ENCODE results near the gene KCNQ1OT1.

The KCNQ1OT1 gene

GRCh38 chr11:2722955-2723354 lies 23.2 kb upstream of the KCNQ1OT1 start:
- DNase-seq (ENCODE audit: insufficient read length, low spot score) = no peak
- FAIRE-seq = no peak

GRCh38 chr11:2721210-2721916 lies 21.6 kb upstream of the KCNQ1OT1 start:
- FAIRE-seq (no peak), DNase-seq (ENCODE audit: insufficient read length, low spot score) (no peak)

GRCh38 chr11:2719831-2720590 lies 20.2 kb upstream of the KCNQ1OT1 start:
- DNase-seq (ENCODE audit: insufficient read length, low spot score) (no peak), FAIRE-seq (no peak)

- FAIRE-seq = no peak
- no peak for DNase-seq (ENCODE audit: insufficient read length, low spot score)
Observed at GRCh38 chr11:2718817-2719438, 19.1 kb upstream of the KCNQ1OT1 start.

GRCh38 chr11:2717561-2718325 lies 17.9 kb upstream of the KCNQ1OT1 start:
- no peak for FAIRE-seq
- DNase-seq (ENCODE audit: insufficient read length, low spot score) = no peak

- no peak for FAIRE-seq
- no peak for DNase-seq (ENCODE audit: insufficient read length, low spot score)
Observed at GRCh38 chr11:2716376-2717095, 16.7 kb upstream of the KCNQ1OT1 start.

GRCh38 chr11:2715716-2716350 lies 16.0 kb upstream of the KCNQ1OT1 start:
- FAIRE-seq = no peak
- no peak for DNase-seq (ENCODE audit: insufficient read length, low spot score)

- DNase-seq (ENCODE audit: insufficient read length, low spot score) = no peak
- no peak for FAIRE-seq
Observed at GRCh38 chr11:2714871-2715270, 15.1 kb upstream of the KCNQ1OT1 start.

- FAIRE-seq (no peak), DNase-seq (ENCODE audit: insufficient read length, low spot score) (no peak)
Observed at GRCh38 chr11:2714463-2714800, 14.6 kb upstream of the KCNQ1OT1 start.

GRCh38 chr11:2713661-2714462 lies 14.1 kb upstream of the KCNQ1OT1 start:
- DNase-seq (ENCODE audit: insufficient read length, low spot score) (no peak), FAIRE-seq (no peak)

- DNase-seq (ENCODE audit: insufficient read length, low spot score) (no peak), FAIRE-seq (no peak)
Observed at GRCh38 chr11:2713094-2713493, 13.3 kb upstream of the KCNQ1OT1 start.

GRCh38 chr11:2711161-2711560 lies 11.4 kb upstream of the KCNQ1OT1 start:
- DNase-seq (ENCODE audit: insufficient read length, low spot score) = no peak
- FAIRE-seq = no peak

GRCh38 chr11:2709429-2709828 lies 9.6 kb upstream of the KCNQ1OT1 start:
- no peak for FAIRE-seq

GRCh38 chr11:2708757-2709281 lies 9.0 kb upstream of the KCNQ1OT1 start:
- DNase-seq (ENCODE audit: insufficient read length, low spot score) (no peak), FAIRE-seq (no peak)

More at GRCh38 chr11:2709429-2709828, 9.6 kb upstream of the KCNQ1OT1 start:
- no peak for DNase-seq (ENCODE audit: insufficient read length, low spot score)

GRCh38 chr11:2708151-2708581 lies 8.4 kb upstream of the KCNQ1OT1 start:
- FAIRE-seq (no peak), DNase-seq (ENCODE audit: insufficient read length, low spot score) (no peak)

GRCh38 chr11:2707736-2708135 lies 7.9 kb upstream of the KCNQ1OT1 start:
- FAIRE-seq = no peak
- no peak for DNase-seq (ENCODE audit: insufficient read length, low spot score)

- FAIRE-seq (no peak), DNase-seq (ENCODE audit: insufficient read length, low spot score) (no peak)
Observed at GRCh38 chr11:2706321-2706720, 6.5 kb upstream of the KCNQ1OT1 start.

- no peak for FAIRE-seq
- no peak for DNase-seq (ENCODE audit: insufficient read length, low spot score)
Observed at GRCh38 chr11:2704896-2705606, 5.3 kb upstream of the KCNQ1OT1 start.
